Endothelial cell of umbilical vein (primary cell): ENCODE data around the gene KCNS3.

ENCODE experiments used
- EZH2 ChIP-seq: IDR thresholded peaks from 2 replicates; pipeline ENCODE4 v1.6.1; 2012; ENCODE audit warnings: borderline replicate concordance, low read depth, mild to moderate bottlenecking, moderate library complexity, low read length, inconsistent platforms; ENCODE audit not compliant: severe bottlenecking
- FOS ChIP-seq: IDR thresholded peaks from 2 replicates; pipeline ENCODE4 v1.6.1; 2011; ENCODE audit warnings: mild to moderate bottlenecking, low read length, moderate library complexity, borderline replicate concordance; ENCODE audit not compliant: insufficient read depth
- GATA2 ChIP-seq: IDR thresholded peaks from 2 replicates; pipeline ENCODE4 v1.7.0; 2011; ENCODE audit warnings: low read depth, mild to moderate bottlenecking, moderate library complexity, mixed read lengths, low read length; ENCODE audit not compliant: insufficient read length, insufficient read depth
- JUN ChIP-seq: IDR thresholded peaks from 2 replicates; pipeline ENCODE4 v1.6.1; 2011; ENCODE audit warnings: borderline replicate concordance, low read depth; ENCODE audit not compliant: insufficient read length, insufficient read depth
- POLR2A ChIP-seq: IDR thresholded peaks from 2 replicates; pipeline ENCODE4 v1.6.1; 2012; ENCODE audit warnings: low read depth, mild to moderate bottlenecking, control low read depth, low read length
- POLR2AphosphoS5 ChIP-seq: IDR thresholded peaks from 2 replicates; pipeline ENCODE4 v1.6.1; 2012; ENCODE audit warnings: low read depth, mild to moderate bottlenecking, control low read depth, low read length, moderate library complexity; ENCODE audit not compliant: insufficient read depth
- TF ChIP-seq, protein P1 (sequence below), 2 donors: IDR thresholded peaks; 1 replicate in 1 of 2; 2 replicates in 1 of 2; pipeline ENCODE4 v1.5.1; 2011; ENCODE audit warnings: low read length in 2 of 2, mild to moderate bottlenecking in 2 of 2, moderate library complexity in 2 of 2, control low read depth in 1 of 2, inconsistent platforms in 1 of 2, low read depth in 1 of 2; ENCODE audit not compliant: insufficient read depth in 1 of 2; ENCODE audit errors: extremely low read depth in 1 of 2
- TF ChIP-seq, protein P2 (sequence below): IDR thresholded peaks from 2 replicates; pipeline ENCODE4 v1.6.1; 2011; ENCODE audit not compliant: insufficient read depth, insufficient read length

GRCh38 chr2:17853799-17854198 lies 24.7 kb upstream of the KCNS3 start:
- TF ChIP-seq POLR2A = no peak
- TF ChIP-seq, protein P1, sequence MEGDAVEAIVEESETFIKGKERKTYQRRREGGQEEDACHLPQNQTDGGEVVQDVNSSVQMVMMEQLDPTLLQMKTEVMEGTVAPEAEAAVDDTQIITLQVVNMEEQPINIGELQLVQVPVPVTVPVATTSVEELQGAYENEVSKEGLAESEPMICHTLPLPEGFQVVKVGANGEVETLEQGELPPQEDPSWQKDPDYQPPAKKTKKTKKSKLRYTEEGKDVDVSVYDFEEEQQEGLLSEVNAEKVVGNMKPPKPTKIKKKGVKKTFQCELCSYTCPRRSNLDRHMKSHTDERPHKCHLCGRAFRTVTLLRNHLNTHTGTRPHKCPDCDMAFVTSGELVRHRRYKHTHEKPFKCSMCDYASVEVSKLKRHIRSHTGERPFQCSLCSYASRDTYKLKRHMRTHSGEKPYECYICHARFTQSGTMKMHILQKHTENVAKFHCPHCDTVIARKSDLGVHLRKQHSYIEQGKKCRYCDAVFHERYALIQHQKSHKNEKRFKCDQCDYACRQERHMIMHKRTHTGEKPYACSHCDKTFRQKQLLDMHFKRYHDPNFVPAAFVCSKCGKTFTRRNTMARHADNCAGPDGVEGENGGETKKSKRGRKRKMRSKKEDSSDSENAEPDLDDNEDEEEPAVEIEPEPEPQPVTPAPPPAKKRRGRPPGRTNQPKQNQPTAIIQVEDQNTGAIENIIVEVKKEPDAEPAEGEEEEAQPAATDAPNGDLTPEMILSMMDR (IDR thresholded peaks at IDR 0.05; ENCODE audit: extremely low read depth in 1 of 2, insufficient read depth in 1 of 2, low read depth in 1 of 2, low read length in 2 of 2) = no peak
- TF ChIP-seq, protein P2, sequence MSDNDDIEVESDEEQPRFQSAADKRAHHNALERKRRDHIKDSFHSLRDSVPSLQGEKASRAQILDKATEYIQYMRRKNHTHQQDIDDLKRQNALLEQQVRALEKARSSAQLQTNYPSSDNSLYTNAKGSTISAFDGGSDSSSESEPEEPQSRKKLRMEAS = no peak
- no peak for TF ChIP-seq EZH2
- TF ChIP-seq FOS = no peak
- no peak for TF ChIP-seq POLR2AphosphoS5
- TF ChIP-seq GATA2 = no peak
- no peak for TF ChIP-seq JUN
